ENCODE measurements around the gene GPSM1.
"Not testable (repeated sequence)": the region's sequence is repeated elsewhere in the genome, so short reads cannot be mapped to it uniquely, and the experiment has no call there.

The GPSM1 gene

DNA sequence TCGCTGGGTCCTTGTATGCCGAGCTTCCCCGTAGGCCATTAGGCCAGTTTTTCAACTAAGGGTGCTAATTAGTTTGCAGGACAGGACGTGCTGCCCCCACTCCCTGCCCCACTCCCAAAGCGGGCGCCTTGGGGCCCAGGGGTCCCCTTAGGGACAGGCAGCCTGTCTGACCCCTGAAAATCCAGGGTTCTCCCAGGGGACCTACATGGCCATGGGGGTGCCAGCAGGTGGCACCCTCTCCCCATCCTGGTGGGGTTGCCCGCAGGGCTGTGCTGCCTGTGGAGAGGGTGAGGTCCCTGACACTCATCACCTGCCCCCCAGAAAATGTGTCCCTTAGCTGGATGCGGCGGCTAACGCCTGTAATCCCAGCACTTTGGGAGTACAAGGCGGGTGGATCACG lies 14.9 kb upstream of the GPSM1 start:
- Histone ChIP-seq H3K9ac (ENCODE audit: low read length) (no peak overlapping the region), H3K4me3 (ENCODE audit: low read depth, low read length) (no peak overlapping the region), H3K36me3 (ENCODE audit: control insufficient read depth, insufficient read depth, low read length) (no peaks in the 10 kb centered on the region), H3K9me3 (ENCODE audit: control insufficient read depth, insufficient read depth, low read depth, low read length) (peaks cover 23% of the 10 kb centered on the region), H3K27me3 (ENCODE audit: control insufficient read depth, insufficient read depth, low read length) (no peaks in the 10 kb centered on the region), H3K27ac (ENCODE audit: low read depth, low read length) (no peak overlapping the region), H3K4me1 (ENCODE audit: control insufficient read depth, insufficient read depth, low read length) (peaks cover 3% of the 10 kb centered on the region; the same call in 1 of the 2 replicates)

DNA sequence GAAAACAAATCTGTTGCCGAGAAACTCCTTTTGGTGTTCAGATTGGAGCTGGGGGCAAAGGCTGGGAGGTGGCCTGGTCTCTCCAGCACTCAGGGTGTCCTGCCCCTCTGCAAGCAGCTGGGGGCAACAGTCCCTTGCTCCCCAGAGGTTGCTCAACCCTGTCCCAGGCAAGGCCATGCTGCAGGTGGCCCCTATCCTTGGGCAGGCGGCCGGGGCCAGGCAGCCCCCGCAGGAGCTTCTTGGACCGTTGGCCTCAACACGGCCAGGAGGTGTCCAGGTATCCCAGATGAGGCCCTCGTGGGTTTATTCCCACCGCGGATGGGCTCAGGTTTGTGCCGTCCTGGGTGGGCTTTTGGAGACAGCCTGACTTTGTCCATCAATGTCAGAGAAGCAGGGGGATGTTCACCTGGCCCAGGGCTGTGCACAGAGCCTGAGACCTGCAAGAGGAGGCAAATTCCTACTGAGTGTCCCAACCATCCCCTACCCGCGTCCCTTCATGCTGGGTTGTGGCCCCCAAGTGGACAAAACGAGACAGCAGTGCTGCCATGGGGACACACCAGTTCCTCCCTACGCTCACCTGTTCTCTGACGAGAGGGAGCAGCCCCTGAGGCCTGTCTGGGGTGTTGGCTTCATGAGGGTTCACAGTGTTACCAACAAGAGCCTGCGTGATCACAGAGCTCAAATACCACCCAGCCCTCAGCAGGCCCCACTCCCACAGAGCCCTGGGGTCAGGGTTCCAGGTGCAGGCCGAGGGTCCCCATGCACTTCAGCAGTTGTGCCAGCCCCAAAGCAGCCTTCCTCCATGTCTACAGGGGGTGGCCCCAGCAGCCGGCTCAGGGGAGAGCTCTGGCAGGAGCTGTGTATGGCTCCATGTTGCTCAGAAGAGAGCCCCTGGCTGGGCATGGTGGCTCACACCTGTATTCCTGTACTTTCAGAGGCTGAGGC lies 14.0 kb upstream of the GPSM1 start:
- H3K27ac ChIP-seq (ENCODE audit: low read depth, low read length): no peak overlapping the region
- H3K4me1 ChIP-seq (ENCODE audit: control insufficient read depth, insufficient read depth, low read length): peaks cover 3% of the 10 kb centered on the region; the same call in 1 of the 2 replicates
- H3K9me3 ChIP-seq (ENCODE audit: control insufficient read depth, insufficient read depth, low read depth, low read length): peaks cover 23% of the 10 kb centered on the region
- no peaks in the 10 kb centered on the region for H3K36me3 ChIP-seq (ENCODE audit: control insufficient read depth, insufficient read depth, low read length)
- no peak overlapping the region for H3K9ac ChIP-seq (ENCODE audit: low read length)
- no peak overlapping the region for H3K4me3 ChIP-seq (ENCODE audit: low read depth, low read length)
- H3K27me3 ChIP-seq (ENCODE audit: control insufficient read depth, insufficient read depth, low read length): no peaks in the 10 kb centered on the region

DNA sequence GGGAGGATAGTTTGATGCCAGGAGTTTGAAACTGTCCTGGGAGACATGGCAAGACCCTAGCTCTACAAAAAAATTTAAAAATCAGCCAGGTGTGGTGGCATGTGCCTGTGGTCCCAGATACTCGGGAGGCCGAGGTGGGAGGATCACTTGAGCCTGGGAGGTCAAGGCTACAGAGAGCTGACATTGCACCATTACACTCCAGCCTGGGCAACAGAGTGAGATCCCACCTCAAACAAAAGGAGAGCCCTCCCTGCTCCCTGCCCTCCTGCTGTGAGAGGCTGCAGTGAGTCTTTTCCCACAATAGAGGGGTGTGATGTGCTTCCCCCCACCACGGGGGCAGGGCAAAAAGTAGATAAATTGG lies 13.3 kb upstream of the GPSM1 start:
- Histone ChIP-seq H3K4me1 (ENCODE audit: control insufficient read depth, insufficient read depth, low read length) (peaks cover 3% of the 10 kb centered on the region; the same call in 1 of the 2 replicates), H3K4me3 (ENCODE audit: low read depth, low read length) (no peak overlapping the region), H3K27ac (ENCODE audit: low read depth, low read length) (no peak overlapping the region), H3K9me3 (ENCODE audit: control insufficient read depth, insufficient read depth, low read depth, low read length) (peaks cover 23% of the 10 kb centered on the region), H3K36me3 (ENCODE audit: control insufficient read depth, insufficient read depth, low read length) (no peaks in the 10 kb centered on the region), H3K27me3 (ENCODE audit: control insufficient read depth, insufficient read depth, low read length) (no peaks in the 10 kb centered on the region), H3K9ac (ENCODE audit: low read length) (no peak overlapping the region)

DNA sequence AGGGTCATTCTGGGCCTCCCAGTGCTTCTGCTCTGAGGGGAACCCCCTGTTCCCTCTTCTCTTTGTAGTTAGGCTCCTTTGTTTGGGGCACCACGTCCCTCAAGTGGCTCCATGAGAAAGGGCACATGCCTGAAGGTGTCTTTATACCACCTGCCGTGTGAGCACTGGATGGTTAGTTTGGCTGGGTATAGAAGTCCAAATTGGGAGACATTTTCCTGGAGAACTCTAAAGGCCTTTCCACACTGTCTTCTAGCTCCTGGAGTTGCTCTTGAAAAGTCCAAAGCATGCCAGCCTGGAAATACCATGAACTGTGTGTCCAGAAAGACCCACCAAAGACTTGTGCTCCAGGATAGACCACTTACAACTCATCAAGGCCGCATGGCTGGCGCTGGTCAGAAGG lies 12.4 kb upstream of the GPSM1 start:
- Histone ChIP-seq H3K9me3 (ENCODE audit: control insufficient read depth, insufficient read depth, low read depth, low read length) (peaks cover 23% of the 10 kb centered on the region), H3K4me1 (ENCODE audit: control insufficient read depth, insufficient read depth, low read length) (peaks cover 3% of the 10 kb centered on the region; the same call in 1 of the 2 replicates), H3K4me3 (ENCODE audit: low read depth, low read length) (no peak overlapping the region), H3K36me3 (ENCODE audit: control insufficient read depth, insufficient read depth, low read length) (no peaks in the 10 kb centered on the region), H3K27me3 (ENCODE audit: control insufficient read depth, insufficient read depth, low read length) (no peaks in the 10 kb centered on the region), H3K9ac (ENCODE audit: low read length) (no peak overlapping the region), H3K27ac (ENCODE audit: low read depth, low read length) (no peak overlapping the region)

DNA sequence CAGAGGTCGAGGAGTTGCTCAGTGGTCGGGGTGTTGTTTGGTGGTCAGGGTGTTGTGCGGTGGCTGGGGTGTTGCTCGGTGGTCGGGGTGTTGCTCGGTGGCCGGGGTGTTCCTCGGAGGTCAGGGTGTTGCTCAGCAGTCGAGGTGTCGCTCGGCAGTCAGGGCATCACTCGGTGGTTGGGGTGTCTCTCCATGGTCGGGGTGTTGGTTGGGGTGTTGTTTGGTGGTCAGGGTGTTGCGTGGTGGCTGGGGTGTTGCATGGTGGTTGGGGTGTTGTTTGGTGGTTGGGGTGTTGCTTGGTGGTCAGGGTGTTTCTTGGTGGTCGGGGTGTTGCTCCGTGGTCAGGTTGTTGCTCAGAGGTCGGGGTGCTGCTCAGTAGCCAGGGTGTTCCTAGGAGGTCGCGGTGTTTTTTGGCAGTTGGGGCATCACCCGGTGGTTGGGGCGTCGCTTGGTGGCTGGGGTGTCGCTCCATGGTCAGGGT lies 11.0 kb upstream of the GPSM1 start:
- Histone ChIP-seq H3K4me1 (ENCODE audit: control insufficient read depth, insufficient read depth, low read length) (peaks cover 2% of the 10 kb centered on the region; the same call in 1 of the 2 replicates), H3K27ac (ENCODE audit: low read depth, low read length) (no peak overlapping the region), H3K36me3 (ENCODE audit: control insufficient read depth, insufficient read depth, low read length) (no peaks in the 10 kb centered on the region), H3K9me3 (ENCODE audit: control insufficient read depth, insufficient read depth, low read depth, low read length) (peaks cover 23% of the 10 kb centered on the region), H3K9ac (ENCODE audit: low read length) (no peak overlapping the region), H3K27me3 (ENCODE audit: control insufficient read depth, insufficient read depth, low read length) (no peaks in the 10 kb centered on the region), H3K4me3 (ENCODE audit: low read depth, low read length) (no peak overlapping the region)

DNA sequence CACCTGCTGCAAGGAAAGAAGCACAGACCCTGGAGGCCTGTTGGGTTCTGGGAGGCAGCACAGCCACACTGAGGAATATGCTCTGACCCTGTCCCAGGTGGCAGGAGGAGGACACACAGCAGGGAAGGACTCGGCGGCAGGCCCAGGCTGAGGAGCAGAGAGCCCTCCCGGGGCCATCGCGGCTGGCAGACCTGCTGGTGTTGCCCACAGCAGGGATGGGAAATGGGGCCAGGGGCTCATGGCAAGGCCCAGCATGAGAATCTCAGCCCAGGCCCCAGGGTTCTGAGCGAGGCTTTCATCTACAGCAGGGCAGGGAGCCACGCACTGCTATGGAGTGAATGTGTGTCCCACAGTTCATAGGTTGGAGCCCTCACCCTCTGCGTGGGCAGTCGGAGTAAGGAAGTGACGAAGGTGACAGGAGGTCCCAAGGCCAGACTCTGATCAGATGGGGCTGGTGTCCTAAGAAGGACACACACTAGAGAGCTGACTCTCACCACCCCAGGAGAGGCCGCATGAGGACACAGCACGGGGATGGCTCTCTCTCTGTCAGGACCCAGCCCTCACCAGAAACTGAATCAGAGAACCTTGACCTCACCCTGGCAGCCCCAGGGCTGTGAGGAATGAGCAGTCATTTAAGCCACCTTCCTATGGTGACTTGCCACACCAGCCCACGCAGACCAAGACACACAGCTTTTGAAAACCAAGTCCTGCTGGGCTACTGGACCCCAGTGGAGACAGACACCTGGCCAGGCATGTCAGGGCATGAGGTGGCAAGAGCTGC lies 10.3 kb upstream of the GPSM1 start:
- H3K36me3 ChIP-seq (ENCODE audit: control insufficient read depth, insufficient read depth, low read length): no peaks in the 10 kb centered on the region
- H3K27me3 ChIP-seq (ENCODE audit: control insufficient read depth, insufficient read depth, low read length): no peaks in the 10 kb centered on the region
- peaks cover 23% of the 10 kb centered on the region for H3K9me3 ChIP-seq (ENCODE audit: control insufficient read depth, insufficient read depth, low read depth, low read length)
- H3K4me3 ChIP-seq (ENCODE audit: low read depth, low read length): no peak overlapping the region
- no peaks in the 10 kb centered on the region for H3K4me1 ChIP-seq (ENCODE audit: control insufficient read depth, insufficient read depth, low read length)
- H3K9ac ChIP-seq (ENCODE audit: low read length): no peak overlapping the region
- no peak overlapping the region for H3K27ac ChIP-seq (ENCODE audit: low read depth, low read length)

DNA sequence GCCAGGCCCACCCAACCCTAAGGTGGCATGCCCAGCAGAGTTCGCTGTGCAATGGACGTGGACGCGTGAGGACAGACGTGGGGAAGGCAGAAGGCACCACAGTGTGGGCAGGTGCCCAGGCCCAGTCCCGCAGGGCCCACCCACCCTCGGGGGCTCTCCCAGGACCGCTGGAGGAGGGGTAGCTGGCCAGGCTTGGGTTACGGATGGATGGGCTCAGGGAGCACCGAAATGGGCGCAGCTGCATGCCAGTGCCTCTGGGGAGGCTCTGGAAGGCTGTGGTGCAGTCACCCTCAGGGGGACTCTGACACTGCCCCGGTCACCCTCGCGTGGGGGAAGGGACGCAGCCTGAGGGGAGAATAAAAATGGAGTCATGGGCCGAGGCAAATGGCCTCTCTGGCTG lies 9.6 kb upstream of the GPSM1 start:
- Histone ChIP-seq H3K9ac (ENCODE audit: low read length) (no peak overlapping the region), H3K36me3 (ENCODE audit: control insufficient read depth, insufficient read depth, low read length) (no peaks in the 10 kb centered on the region), H3K4me1 (ENCODE audit: control insufficient read depth, insufficient read depth, low read length) (no peaks in the 10 kb centered on the region), H3K27ac (ENCODE audit: low read depth, low read length) (no peak overlapping the region), H3K4me3 (ENCODE audit: low read depth, low read length) (no peak overlapping the region), H3K9me3 (ENCODE audit: control insufficient read depth, insufficient read depth, low read depth, low read length) (peaks cover 23% of the 10 kb centered on the region), H3K27me3 (ENCODE audit: control insufficient read depth, insufficient read depth, low read length) (no peaks in the 10 kb centered on the region)

DNA sequence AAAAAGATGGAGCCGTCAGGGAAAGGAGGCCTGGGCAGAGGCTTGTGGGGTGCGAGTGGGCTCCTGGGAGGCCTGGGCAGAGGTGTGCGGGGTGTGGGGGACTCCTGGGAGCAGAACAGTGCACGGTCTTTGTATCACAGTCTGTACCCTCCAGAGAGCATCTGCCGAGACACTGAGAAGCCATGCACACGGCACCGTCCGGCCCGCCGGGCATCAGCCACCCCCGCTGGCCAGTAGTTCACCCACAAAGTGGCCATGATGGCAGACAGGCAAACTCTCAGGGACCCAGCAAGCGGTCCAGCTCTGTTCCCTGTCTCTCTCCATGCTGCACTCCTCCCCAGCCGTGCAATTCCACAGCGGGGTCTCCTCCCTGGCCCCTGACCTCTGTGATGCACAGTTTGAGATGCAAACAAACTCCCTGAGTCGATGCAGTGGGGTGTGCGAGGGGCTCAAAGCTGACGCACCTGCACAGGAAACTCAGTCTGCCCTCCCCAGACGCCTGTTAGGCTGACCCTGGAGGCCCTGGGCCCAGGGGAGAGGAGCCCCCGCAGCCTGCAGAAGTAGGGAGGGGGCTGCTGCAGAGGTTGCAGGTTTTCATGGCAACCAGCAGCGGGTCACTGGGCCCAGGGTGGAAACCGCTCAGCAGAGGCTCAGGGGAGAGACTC lies 9.1 kb upstream of the GPSM1 start:
- H3K4me1 ChIP-seq (ENCODE audit: control insufficient read depth, insufficient read depth, low read length): no peaks in the 10 kb centered on the region
- H3K36me3 ChIP-seq (ENCODE audit: control insufficient read depth, insufficient read depth, low read length): no peaks in the 10 kb centered on the region
- no peak overlapping the region for H3K4me3 ChIP-seq (ENCODE audit: low read depth, low read length)
- H3K27me3 ChIP-seq (ENCODE audit: control insufficient read depth, insufficient read depth, low read length): no peaks in the 10 kb centered on the region
- peaks cover 23% of the 10 kb centered on the region for H3K9me3 ChIP-seq (ENCODE audit: control insufficient read depth, insufficient read depth, low read depth, low read length)
- no peak overlapping the region for H3K27ac ChIP-seq (ENCODE audit: low read depth, low read length)
- no peak overlapping the region for H3K9ac ChIP-seq (ENCODE audit: low read length)

DNA sequence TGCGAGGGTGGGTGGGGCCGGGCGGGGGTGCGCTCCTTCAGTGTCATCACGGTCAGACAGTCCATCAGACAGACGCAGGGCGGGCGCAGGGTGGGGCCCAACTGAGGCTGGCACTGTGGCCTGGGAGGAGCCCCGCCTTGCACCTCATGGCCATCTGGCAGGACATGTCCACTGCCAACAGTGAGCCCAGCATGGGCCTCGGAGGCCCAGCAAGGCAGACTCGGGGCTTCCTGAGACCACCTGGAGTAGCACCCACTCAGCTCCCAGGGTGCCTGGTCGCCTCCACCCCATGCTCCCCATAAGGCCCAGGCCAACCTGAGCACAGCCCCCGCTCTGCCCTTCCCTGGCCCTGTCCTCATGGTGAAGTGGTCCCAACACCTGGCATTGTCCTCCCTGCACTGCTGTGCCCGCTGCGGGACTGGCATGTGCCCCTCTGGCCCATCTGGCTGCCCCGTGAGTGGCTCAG lies 8.5 kb upstream of the GPSM1 start:
- H3K9ac ChIP-seq (ENCODE audit: low read length): no peak overlapping the region
- peaks cover 23% of the 10 kb centered on the region for H3K9me3 ChIP-seq (ENCODE audit: control insufficient read depth, insufficient read depth, low read depth, low read length)
- no peaks in the 10 kb centered on the region for H3K36me3 ChIP-seq (ENCODE audit: control insufficient read depth, insufficient read depth, low read length)
- H3K4me1 ChIP-seq (ENCODE audit: control insufficient read depth, insufficient read depth, low read length): no peaks in the 10 kb centered on the region
- H3K27ac ChIP-seq (ENCODE audit: low read depth, low read length): no peak overlapping the region
- H3K27me3 ChIP-seq (ENCODE audit: control insufficient read depth, insufficient read depth, low read length): no peaks in the 10 kb centered on the region
- H3K4me3 ChIP-seq (ENCODE audit: low read depth, low read length): no peak overlapping the region

DNA sequence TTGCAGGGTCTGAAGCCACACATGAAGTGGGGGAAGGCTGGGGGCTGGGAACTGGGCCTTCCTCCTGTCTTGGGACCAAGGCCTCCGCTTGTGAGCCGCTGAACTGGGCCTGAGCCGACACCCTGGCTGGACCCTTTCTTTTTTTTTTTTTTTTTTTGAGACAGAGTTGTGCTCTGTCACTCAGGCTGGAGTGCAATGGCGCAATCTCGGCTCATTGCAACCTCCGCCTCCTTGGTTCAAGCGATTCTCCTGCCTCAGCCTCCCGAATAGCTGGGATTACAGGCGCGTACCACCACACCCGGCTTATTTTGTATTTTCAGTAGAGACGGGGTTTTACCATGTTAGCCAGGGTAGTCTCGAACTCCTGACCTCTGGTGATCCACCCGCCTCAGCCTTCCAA lies 8.1 kb upstream of the GPSM1 start:
- not testable (repeated sequence) for H3K9ac ChIP-seq (ENCODE audit: low read length); H3K27ac ChIP-seq (ENCODE audit: low read depth, low read length); H3K27me3 ChIP-seq (ENCODE audit: control insufficient read depth, insufficient read depth, low read length); H3K4me1 ChIP-seq (ENCODE audit: control insufficient read depth, insufficient read depth, low read length); H3K4me3 ChIP-seq (ENCODE audit: low read depth, low read length); H3K36me3 ChIP-seq (ENCODE audit: control insufficient read depth, insufficient read depth, low read length)
- H3K9me3 ChIP-seq (ENCODE audit: control insufficient read depth, insufficient read depth, low read depth, low read length): peaks cover 23% of the 10 kb centered on the region

Data from HUES6 (cell line).